ENCODE measurements around the gene PPFIA2. TPM values are rescaled to one million over a fixed set of nuclear protein-coding genes. Genes with fewer than 3 reads are reported as not detected.

PPFIA2 gene
- polyA plus RNA-seq, 1 donor from 2014 or later, result 65.3 TPM

DNA sequence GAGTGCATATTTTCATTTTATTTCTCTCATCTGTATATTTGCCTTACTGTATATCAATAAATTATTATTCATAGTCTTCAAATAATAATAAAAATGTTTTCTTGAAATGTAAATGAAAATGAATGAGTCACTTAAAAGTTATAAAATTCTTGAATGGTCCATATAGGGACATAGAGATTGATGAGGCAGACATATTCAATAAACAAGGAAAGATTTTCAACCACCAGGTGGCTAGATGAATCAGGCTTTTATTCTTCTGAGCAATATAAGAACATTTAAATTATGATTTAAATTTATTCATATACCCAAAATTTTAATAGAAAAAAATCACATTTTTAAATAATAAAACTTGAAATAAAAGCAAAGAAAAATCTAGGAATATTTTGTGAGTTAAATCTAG lies 431.7 kb downstream of the PPFIA2 start:
- Histone ChIP-seq H3K79me2 (replicated peaks; ENCODE audit: insufficient read depth, low read length) (no peaks in the 10 kb centered on the region), H3K4me2 (ENCODE audit: low read length) (no peak overlapping the region), H2AFZ (ENCODE audit: low read depth, low read length) (no peak overlapping the region), H3K27me3 (ENCODE audit: insufficient read depth, low read depth, low read length) (no peaks in the 10 kb centered on the region), H3K9ac (ENCODE audit: low read length) (no peak overlapping the region), H3K4me3 (ENCODE audit: low read length) (no peak overlapping the region), H3K9me2 (ENCODE audit: insufficient read depth, low read length) (no peaks in the 10 kb centered on the region), H3K36me3 (ENCODE audit: insufficient read depth, low read length) (peaks cover 4% of the 10 kb centered on the region), H4K20me1 (ENCODE audit: insufficient read depth) (no peaks in the 10 kb centered on the region), H3K9me3 (ENCODE audit: low read length) (no peaks in the 10 kb centered on the region), H3K27ac (ENCODE audit: low read length) (no peak overlapping the region), H3F3A (ENCODE audit: insufficient read depth, low read length, poor library complexity, severe bottlenecking) (no peaks in the 10 kb centered on the region)
- TF ChIP-seq POLR2AphosphoS5 (IDR thresholded peaks at IDR 0.05) (no peak), RAD21 (conservative IDR thresholded peaks at IDR 0.05) (no peak), EP300 (conservative IDR thresholded peaks at IDR 0.05; ENCODE audit: poor library complexity, severe bottlenecking) (no peak)

DNA sequence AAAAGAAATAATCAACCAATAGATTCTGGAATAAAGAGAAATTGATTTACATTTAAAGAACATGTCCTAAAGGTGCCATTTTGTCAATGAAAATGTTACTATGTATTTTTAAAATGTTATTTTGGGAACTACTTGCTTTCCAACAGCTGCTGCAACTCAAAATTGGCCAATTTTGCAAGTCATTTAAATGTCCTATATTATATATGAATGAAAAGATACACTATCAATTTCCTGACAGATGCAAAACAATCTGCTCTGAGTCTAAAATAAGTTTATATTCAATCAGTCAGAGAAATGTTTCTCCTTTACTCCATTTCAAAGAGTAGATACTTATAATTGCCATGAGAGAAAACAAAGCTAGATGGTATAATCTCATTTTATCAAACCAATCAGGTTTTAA lies 434.1 kb downstream of the PPFIA2 start:
- Histone ChIP-seq H4K20me1 (ENCODE audit: insufficient read depth) (no peaks in the 10 kb centered on the region), H3K4me3 (ENCODE audit: low read length) (no peak overlapping the region), H3K4me2 (ENCODE audit: low read length) (no peak overlapping the region), H3K79me2 (replicated peaks; ENCODE audit: insufficient read depth, low read length) (no peaks in the 10 kb centered on the region), H3K9me3 (ENCODE audit: low read length) (no peaks in the 10 kb centered on the region), H3K27me3 (ENCODE audit: insufficient read depth, low read depth, low read length) (no peaks in the 10 kb centered on the region), H3K9me2 (ENCODE audit: insufficient read depth, low read length) (no peaks in the 10 kb centered on the region), H3K9ac (ENCODE audit: low read length) (no peak overlapping the region), H3K27ac (ENCODE audit: low read length) (no peak overlapping the region), H2AFZ (ENCODE audit: low read depth, low read length) (no peak overlapping the region), H3K36me3 (ENCODE audit: insufficient read depth, low read length) (no peaks in the 10 kb centered on the region), H3F3A (ENCODE audit: insufficient read depth, low read length, poor library complexity, severe bottlenecking) (no peaks in the 10 kb centered on the region)
- TF ChIP-seq TAF1 (IDR thresholded peaks at IDR 0.05; ENCODE audit: low read depth) (no peak), RAD21 (conservative IDR thresholded peaks at IDR 0.05) (no peak), POLR2AphosphoS5 (IDR thresholded peaks at IDR 0.05) (no peak), REST (IDR thresholded peaks at IDR 0.05; ENCODE audit: borderline replicate concordance) (no peak)

DNA sequence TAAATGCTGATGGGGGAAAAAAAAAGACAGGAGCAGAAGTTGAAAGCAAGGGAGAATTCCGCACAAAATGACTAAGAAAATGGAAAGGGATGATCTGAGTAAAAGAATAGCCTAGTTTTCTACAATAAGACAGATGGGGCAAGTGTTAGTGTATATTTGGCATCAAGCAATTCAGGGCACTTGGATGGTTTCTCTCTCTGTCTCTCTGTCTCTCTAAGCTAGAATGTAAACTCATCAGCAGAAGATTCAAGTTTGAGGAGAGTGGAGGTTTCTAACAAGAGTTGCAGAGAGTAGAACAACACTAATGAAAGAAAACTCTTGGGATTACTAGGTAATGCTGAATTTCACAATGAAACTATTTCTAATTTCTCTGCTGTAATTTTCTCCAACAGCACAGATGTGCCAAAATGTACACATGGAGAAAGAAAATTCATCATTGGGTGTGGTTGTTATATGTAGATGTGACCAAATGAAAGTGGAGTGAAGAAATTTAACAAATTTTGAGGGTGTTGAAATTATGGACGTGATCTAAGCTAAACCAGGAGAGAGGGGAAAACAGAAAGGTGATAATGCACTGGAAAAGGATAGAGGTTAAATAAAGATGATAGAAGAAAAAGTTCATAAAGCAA lies 444.1 kb downstream of the PPFIA2 start:
- H3K9me2 ChIP-seq (ENCODE audit: insufficient read depth, low read length), result no peaks in the 10 kb centered on the region
- H3K79me2 ChIP-seq (replicated peaks; ENCODE audit: insufficient read depth, low read length), result no peaks in the 10 kb centered on the region
- no peak for TF ChIP-seq SMC3 (conservative IDR thresholded peaks at IDR 0.05; ENCODE audit: poor library complexity)
- TF ChIP-seq RAD21 (conservative IDR thresholded peaks at IDR 0.05), result no peak
- TF ChIP-seq EZH2 (IDR thresholded peaks at IDR 0.05; ENCODE audit: borderline replicate concordance, insufficient read depth, low read length, poor library complexity, severe bottlenecking), result no peak
- TF ChIP-seq TAF1 (IDR thresholded peaks at IDR 0.05; ENCODE audit: low read depth), result no peak
- TF ChIP-seq MXI1 (conservative IDR thresholded peaks at IDR 0.05; ENCODE audit: poor library complexity, severe bottlenecking), result no peak
- TF ChIP-seq, protein P1, sequence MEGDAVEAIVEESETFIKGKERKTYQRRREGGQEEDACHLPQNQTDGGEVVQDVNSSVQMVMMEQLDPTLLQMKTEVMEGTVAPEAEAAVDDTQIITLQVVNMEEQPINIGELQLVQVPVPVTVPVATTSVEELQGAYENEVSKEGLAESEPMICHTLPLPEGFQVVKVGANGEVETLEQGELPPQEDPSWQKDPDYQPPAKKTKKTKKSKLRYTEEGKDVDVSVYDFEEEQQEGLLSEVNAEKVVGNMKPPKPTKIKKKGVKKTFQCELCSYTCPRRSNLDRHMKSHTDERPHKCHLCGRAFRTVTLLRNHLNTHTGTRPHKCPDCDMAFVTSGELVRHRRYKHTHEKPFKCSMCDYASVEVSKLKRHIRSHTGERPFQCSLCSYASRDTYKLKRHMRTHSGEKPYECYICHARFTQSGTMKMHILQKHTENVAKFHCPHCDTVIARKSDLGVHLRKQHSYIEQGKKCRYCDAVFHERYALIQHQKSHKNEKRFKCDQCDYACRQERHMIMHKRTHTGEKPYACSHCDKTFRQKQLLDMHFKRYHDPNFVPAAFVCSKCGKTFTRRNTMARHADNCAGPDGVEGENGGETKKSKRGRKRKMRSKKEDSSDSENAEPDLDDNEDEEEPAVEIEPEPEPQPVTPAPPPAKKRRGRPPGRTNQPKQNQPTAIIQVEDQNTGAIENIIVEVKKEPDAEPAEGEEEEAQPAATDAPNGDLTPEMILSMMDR (IDR thresholded peaks at IDR 0.05; ENCODE audit: poor library complexity, severe bottlenecking), result no peak
- no peak for TF ChIP-seq EP300 (conservative IDR thresholded peaks at IDR 0.05; ENCODE audit: poor library complexity, severe bottlenecking)
- no peak for TF ChIP-seq POLR2AphosphoS5 (IDR thresholded peaks at IDR 0.05)
- no peak for TF ChIP-seq REST (IDR thresholded peaks at IDR 0.05; ENCODE audit: borderline replicate concordance)
- H3K4me2 ChIP-seq (ENCODE audit: low read length), result no peak overlapping the region
- H3F3A ChIP-seq (ENCODE audit: insufficient read depth, low read length, poor library complexity, severe bottlenecking), result no peaks in the 10 kb centered on the region
- no peak overlapping the region for H3K9ac ChIP-seq (ENCODE audit: low read length)
- H3K9me3 ChIP-seq (ENCODE audit: low read length), result no peaks in the 10 kb centered on the region
- H3K4me3 ChIP-seq (ENCODE audit: low read length), result no peak overlapping the region
- H3K27me3 ChIP-seq (ENCODE audit: insufficient read depth, low read depth, low read length), result no peaks in the 10 kb centered on the region
- no peaks in the 10 kb centered on the region for H4K20me1 ChIP-seq (ENCODE audit: insufficient read depth)
- H2AFZ ChIP-seq (ENCODE audit: low read depth, low read length), result no peak overlapping the region
- no peak overlapping the region for H3K27ac ChIP-seq (ENCODE audit: low read length)
- peaks cover 5% of the 10 kb centered on the region for H3K36me3 ChIP-seq (ENCODE audit: insufficient read depth, low read length)

All from neural cell (in vitro differentiated cells).